Measurements from ENCODE around the gene POLD1. TPM values are rescaled to one million over a fixed set of nuclear protein-coding genes. Genes with fewer than 3 reads are reported as not detected.

The POLD1 gene
- total and polyA plus RNA-seq, 12 donors = 1.9 to 93.9 (median 17.8) TPM

- no peak for TF ChIP-seq POLR2A (IDR thresholded peaks at IDR 0.05)
- TF ChIP-seq CTCF (IDR thresholded peaks at IDR 0.05) = no peak
- no peaks in the 10 kb centered on the region for H3K36me3 ChIP-seq (replicated peaks in 1 of 2)
- H3K27me3 ChIP-seq = no peaks in the 10 kb centered on the region
- DNase-seq = no peak
- no peak overlapping the region for H3K27ac ChIP-seq
- no peaks in the 10 kb centered on the region for H3K4me1 ChIP-seq (replicated peaks in 1 of 2)
- intact Hi-C loops (cut with DNase I) = no loop called here
- WGBS, 4 donors = 95 to 97% (median 96%) methylated on average over 7 to 10 of the region's 10 CpGs
- H3K9me3 ChIP-seq (replicated peaks in 1 of 3) = no peaks in the 10 kb centered on the region
- H3K4me3 ChIP-seq = no peak overlapping the region
These were observed 15.2 kb downstream of the POLD1 start for GRCh38 chr19:50399368-50399745.

- intact Hi-C loops (cut with DNase I) = no loop called here
- WGBS, 4 donors = 93 to 96% (median 94%) methylated on average over 28 to 48 of the region's 48 CpGs
These were observed 17.7 kb downstream of the POLD1 start for GRCh38 chr19:50401605-50402450.

GRCh38 chr19:50402544-50403301 lies 18.6 kb downstream of the POLD1 start:
- Histone ChIP-seq H3K4me1 (replicated peaks in 1 of 2) (no peaks in the 10 kb centered on the region), H3K27ac (no peak overlapping the region), H3K9me3 (replicated peaks in 1 of 3) (no peaks in the 10 kb centered on the region), H3K36me3 (replicated peaks in 1 of 2) (no peaks in the 10 kb centered on the region), H3K27me3 (no peaks in the 10 kb centered on the region), H3K4me3 (no peak overlapping the region)
- no peak for DNase-seq
- no peak for TF ChIP-seq POLR2A (IDR thresholded peaks at IDR 0.05)
- TF ChIP-seq CTCF (IDR thresholded peaks at IDR 0.05) = no peak
- 93 to 97% (median 96%) methylated on average over 24 to 41 of the region's 41 CpGs for WGBS, 4 donors
- intact Hi-C loops (cut with DNase I) = no loop called here

More at GRCh38 chr19:50401605-50402450, 17.7 kb downstream of the POLD1 start:
- Histone ChIP-seq H3K36me3 (replicated peaks in 1 of 2) (no peaks in the 10 kb centered on the region), H3K9me3 (replicated peaks in 1 of 3) (no peaks in the 10 kb centered on the region), H3K27me3 (no peaks in the 10 kb centered on the region), H3K4me3 (no peak overlapping the region), H3K4me1 (replicated peaks in 1 of 2) (no peaks in the 10 kb centered on the region), H3K27ac (no peak overlapping the region)
- no peak for DNase-seq
- TF ChIP-seq CTCF (IDR thresholded peaks at IDR 0.05) (no peak), POLR2A (IDR thresholded peaks at IDR 0.05) (no peak)

GRCh38 chr19:50406156-50406820 lies 22.1 kb downstream of the POLD1 start:
- Histone ChIP-seq H3K27ac (no peak overlapping the region), H3K4me3 (no peak overlapping the region), H3K9me3 (replicated peaks in 1 of 3) (no peaks in the 10 kb centered on the region), H3K36me3 (replicated peaks in 1 of 2) (no peaks in the 10 kb centered on the region), H3K27me3 (no peaks in the 10 kb centered on the region), H3K4me1 (replicated peaks in 1 of 2) (no peaks in the 10 kb centered on the region)
- WGBS, 4 donors = 85 to 94% (median 87%) methylated on average over 13 to 22 of the region's 22 CpGs
- intact Hi-C loops (cut with DNase I) = no loop called here
- DNase-seq = no peak
- TF ChIP-seq CTCF (IDR thresholded peaks at IDR 0.05) (no peak), POLR2A (IDR thresholded peaks at IDR 0.05) (no peak)
